Pancreas (tissue), 10 donors: ENCODE data around the gene NSUN2. TPM values are rescaled to one million over a fixed set of nuclear protein-coding genes. Genes with fewer than 3 reads are reported as not detected.
A peak's percentile ranks its signal among the peaks of the same experiment; 100 is the strongest.
"Not testable (repeated sequence)": the region's sequence is repeated elsewhere in the genome, so short reads cannot be mapped to it uniquely, and the experiment has no call there.

Experiments used
- ATAC-seq, 4 donors: fragments of 200-7000 bp; cut with Tn5 transposase; one replicate each; pipeline versions ENCODE4 v1.8.0 to v1.9.1; 2020; ENCODE audit warnings: mild to moderate bottlenecking in 4 of 4, moderate library complexity in 4 of 4
- DNase-seq, 6 donors: peaks; one replicate each; pipeline ENCODE4 v3.0.0-alpha.2; 2020
- FAIRE-seq: peaks from 2 replicates; lab custom pipeline; 2012; peaks lifted over from hg19 to GRCh38; lab: Jason Lieb, UNC
- H3K27ac ChIP-seq, 4 donors: fragments of 200-600 bp; sonication (generic); 1 replicate in 3 of 4; 2 replicates in 1 of 4; pipeline versions ENCODE4 v1.5.0 to v1.8.0; 2020
- H3K27me3 ChIP-seq, 4 donors: fragments of 200-600 bp; one replicate each; pipeline ENCODE4 v1.8.0; 2021
- H3K36me3 ChIP-seq, 3 donors: fragments of 200-600 bp; sonication (generic) in 1 of 3; one replicate each; pipeline versions ENCODE4 v1.5.0 to v1.8.0; 2020 to 2021
- H3K4me1 ChIP-seq, 3 donors: fragments of 200-600 bp; one replicate each; pipeline ENCODE4 v1.8.0; 2021
- H3K4me3 ChIP-seq, 4 donors: fragments of 200-600 bp; sonication (generic) in 2 of 4; one replicate each; pipeline versions ENCODE4 v1.5.0 to v1.8.0; 2020 to 2021
- H3K9me3 ChIP-seq, 4 donors: fragments of 200-600 bp; one replicate each; pipeline ENCODE4 v1.8.0; 2021
- WGBS, 2 donors: extraction: QIAGEN DNeasy Blood & Tissue Kit; methylation state at CpG; one replicate each; pipeline ENCODE4 v1.1.7; 2013; 5-methylcytosine and 5-hydroxymethylcytosine counted together
- intact Hi-C, 3 donors: fragments of 100-400 bp; cut with DNase I; formaldehyde crosslinking; loops; one replicate each; pipeline versions ENCODE4 v1.11.1 to v1.14.2; 2022
- polyA plus RNA-seq, 2 donors: library from polyadenylated mRNA; stranded (reverse); fragments of 200-250 nt; gene quantifications; one replicate each; pipeline ENCODE4 v1.2.3, GENCODE V29; 2013
- total RNA-seq, 6 donors: library from RNA; stranded (reverse); fragmentation: NEBNext Ultra II Directional in 4 of 6; extraction: Animal tissue kit (Norgen Biotek cat#: 25700) in 4 of 6; gene quantifications; one replicate each; pipeline versions ENCODE4 v1.2.1 to v1.2.4, GENCODE V29; 2021 to 2023
- TF ChIP-seq, protein P1 (sequence below), 4 donors: fragments of 200-600 bp; sonication (generic) in 3 of 4; IDR thresholded peaks; one replicate each; pipeline versions ENCODE4 v1.5.0 to v1.8.0; 2021; ENCODE audit warnings: antibody characterized with exemption in 4 of 4
- donor health status: healthy with polysubstance abuse.
- donor health status: DM: no; HTN: no; CAD: no; lungs with moderate emphysema.
- donor health status: DM: no; HTN: no; CAD: no.
- donor health status: control.
- donor health status: control.
- donor health status: Bipolar disorder and iron deficiency.
- donor health status: DM: yes; HTN: yes; CAD: no.
- donor health status: DM: no; HTN: no; CAD: no.
- donor health status: DM: no; HTN: no; CAD: no.
- donor health status: DM: yes; HTN: yes; CAD: no.

The NSUN2 gene
- total and polyA plus RNA-seq, 8 donors: 15.6 to 56.4 (median 20.0) TPM

DNA sequence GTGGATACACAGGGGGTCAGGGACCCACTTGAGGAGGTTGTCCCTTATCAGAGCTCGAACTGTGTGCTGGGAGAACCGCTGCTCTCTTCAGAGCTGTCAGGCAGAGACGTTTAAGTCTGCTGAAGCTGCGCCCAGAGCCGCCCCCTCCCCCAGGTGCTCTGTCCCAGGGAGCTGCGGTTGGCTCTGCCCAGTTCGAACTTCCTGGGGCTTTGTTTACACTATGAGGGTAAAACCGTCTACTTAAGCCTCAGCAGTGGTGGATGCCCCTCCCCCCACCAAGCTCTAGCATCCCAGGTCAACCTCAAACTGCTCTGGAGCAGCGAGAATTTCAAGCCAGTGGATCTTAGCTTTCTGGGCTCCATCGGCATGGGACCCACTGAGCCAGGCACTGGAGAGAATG lies 16.3 kb upstream of the NSUN2 start:
- intact Hi-C loops: no loop called here
- Histone ChIP-seq H3K9me3 (no peaks in the 10 kb centered on the region), H3K27ac (no peak overlapping the region), H3K27me3 (no peaks in the 10 kb centered on the region), H3K4me1 (no peaks in the 10 kb centered on the region), H3K36me3 (no peaks in the 10 kb centered on the region), H3K4me3 (no peak overlapping the region)
- WGBS, 2 donors: 77 to 80% methylated on average over 10 of the region's 10 CpGs
- peak in 1 of 6 donors; percentile 49 for DNase-seq
- ATAC-seq: no peak
- no peak for FAIRE-seq
- TF ChIP-seq, protein P1, sequence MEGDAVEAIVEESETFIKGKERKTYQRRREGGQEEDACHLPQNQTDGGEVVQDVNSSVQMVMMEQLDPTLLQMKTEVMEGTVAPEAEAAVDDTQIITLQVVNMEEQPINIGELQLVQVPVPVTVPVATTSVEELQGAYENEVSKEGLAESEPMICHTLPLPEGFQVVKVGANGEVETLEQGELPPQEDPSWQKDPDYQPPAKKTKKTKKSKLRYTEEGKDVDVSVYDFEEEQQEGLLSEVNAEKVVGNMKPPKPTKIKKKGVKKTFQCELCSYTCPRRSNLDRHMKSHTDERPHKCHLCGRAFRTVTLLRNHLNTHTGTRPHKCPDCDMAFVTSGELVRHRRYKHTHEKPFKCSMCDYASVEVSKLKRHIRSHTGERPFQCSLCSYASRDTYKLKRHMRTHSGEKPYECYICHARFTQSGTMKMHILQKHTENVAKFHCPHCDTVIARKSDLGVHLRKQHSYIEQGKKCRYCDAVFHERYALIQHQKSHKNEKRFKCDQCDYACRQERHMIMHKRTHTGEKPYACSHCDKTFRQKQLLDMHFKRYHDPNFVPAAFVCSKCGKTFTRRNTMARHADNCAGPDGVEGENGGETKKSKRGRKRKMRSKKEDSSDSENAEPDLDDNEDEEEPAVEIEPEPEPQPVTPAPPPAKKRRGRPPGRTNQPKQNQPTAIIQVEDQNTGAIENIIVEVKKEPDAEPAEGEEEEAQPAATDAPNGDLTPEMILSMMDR (IDR thresholded peaks at IDR 0.05): no peak

DNA sequence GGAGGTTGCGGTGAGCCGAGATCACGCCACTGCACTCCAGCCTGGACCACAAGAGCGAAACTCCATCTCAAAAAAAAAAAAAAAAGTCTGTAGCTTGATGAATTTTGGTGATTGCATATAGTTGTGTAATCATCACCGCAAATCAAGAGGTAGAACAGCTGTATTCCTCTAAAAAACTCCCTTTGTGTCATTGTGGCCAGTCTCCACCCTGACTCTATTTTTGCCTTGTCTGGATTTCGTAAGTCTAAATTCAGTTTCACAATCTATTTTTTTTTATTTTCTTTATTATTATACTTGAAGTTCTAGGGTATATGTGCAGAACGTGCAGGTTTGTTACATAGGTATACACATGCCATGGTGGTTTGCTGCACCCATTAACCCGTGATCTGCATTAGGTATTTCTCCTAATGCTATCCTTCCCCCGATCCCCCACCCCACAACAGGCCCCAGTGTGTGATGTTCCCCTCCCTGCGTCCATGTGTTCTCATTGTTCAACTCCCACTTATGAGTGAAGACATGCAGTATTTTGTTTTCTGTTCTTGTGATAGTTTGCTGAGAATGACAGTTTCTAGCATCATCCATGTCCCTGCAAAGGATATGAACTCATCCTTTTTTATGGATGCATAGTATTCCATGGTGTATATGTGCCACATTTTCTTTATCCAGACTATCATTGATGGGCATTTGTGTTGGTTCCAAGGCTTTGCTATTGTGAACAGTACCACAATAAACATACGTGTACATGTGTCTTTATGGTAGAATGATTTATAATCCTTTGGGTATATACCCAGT lies 12.9 kb upstream of the NSUN2 start:
- H3K4me3 ChIP-seq, intact Hi-C loops, FAIRE-seq, DNase-seq, H3K27me3 ChIP-seq, H3K36me3 ChIP-seq, H3K9me3 ChIP-seq, H3K4me1 ChIP-seq, H3K27ac ChIP-seq: not testable (repeated sequence)
- WGBS, 2 donors: 92 to 94% methylated on average over 11 of the region's 11 CpGs
- ATAC-seq: peak in 1 of 4 donors; percentile 17

DNA sequence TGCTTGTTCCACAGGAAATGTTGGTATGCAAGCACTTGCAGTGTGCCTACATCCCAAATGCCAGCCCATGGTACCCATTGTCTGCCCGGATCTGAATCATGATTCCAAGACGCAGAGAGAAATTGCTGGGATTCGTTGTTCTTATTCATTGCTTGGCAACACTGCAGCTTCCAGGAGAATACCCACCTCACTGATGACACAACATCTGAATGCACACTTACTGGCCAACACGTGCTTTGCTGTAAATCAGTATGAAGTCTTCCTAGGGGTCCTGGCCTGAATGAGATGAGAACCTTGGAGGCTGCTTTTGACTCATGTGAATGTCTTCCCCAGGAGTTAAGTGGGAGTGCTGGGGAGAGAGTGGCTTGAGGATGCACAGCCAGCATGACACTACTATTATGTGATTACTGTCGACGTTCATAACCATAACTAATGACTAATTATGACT lies 12.0 kb upstream of the NSUN2 start:
- DNase-seq: no peak
- 85 to 91% methylated on average over 6 of the region's 6 CpGs for whole genome bisulfite sequencing, 2 donors
- no peak for FAIRE-seq
- Histone ChIP-seq H3K27ac (no peak overlapping the region), H3K27me3 (no peaks in the 10 kb centered on the region), H3K4me3 (no peak overlapping the region), H3K4me1 (no peaks in the 10 kb centered on the region), H3K9me3 (no peaks in the 10 kb centered on the region), H3K36me3 (no peaks in the 10 kb centered on the region)
- intact Hi-C loops: no loop called here
- ATAC-seq: peak in 1 of 4 donors; percentile 12
- TF ChIP-seq, protein P1 (IDR thresholded peaks at IDR 0.05): no peak

DNA sequence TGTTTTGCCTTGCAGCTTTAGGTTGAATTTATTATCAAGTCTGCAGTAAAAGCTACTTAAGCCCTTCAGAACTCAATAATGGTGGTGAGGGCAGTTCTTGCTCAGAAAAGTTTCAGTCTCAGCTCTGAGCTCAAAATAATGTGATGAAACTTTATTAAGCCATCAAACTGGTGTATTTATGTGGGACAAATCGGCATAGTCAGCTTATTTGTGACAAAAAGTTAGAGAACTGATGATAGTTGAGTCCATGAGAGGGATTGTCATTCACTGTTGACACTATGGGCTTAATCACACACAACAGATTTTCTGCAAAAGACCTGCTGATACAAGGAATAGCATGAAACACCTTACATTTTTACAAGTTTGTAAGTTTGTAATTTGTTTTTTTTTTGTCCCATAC lies 9.8 kb upstream of the NSUN2 start:
- no peaks in the 10 kb centered on the region for H3K27me3 ChIP-seq
- H3K36me3 ChIP-seq: no peaks in the 10 kb centered on the region
- intact Hi-C loops: no loop called here
- H3K4me3 ChIP-seq: no peak overlapping the region
- H3K4me1 ChIP-seq: no peaks in the 10 kb centered on the region
- 50 to 73% methylated on average over 1 of the region's 1 CpG for WGBS, 2 donors
- DNase-seq (no peak), ATAC-seq (no peak), FAIRE-seq (no peak)
- TF ChIP-seq, protein P1 (IDR thresholded peaks at IDR 0.05): no peak
- H3K9me3 ChIP-seq: no peaks in the 10 kb centered on the region
- H3K27ac ChIP-seq: no peak overlapping the region

DNA sequence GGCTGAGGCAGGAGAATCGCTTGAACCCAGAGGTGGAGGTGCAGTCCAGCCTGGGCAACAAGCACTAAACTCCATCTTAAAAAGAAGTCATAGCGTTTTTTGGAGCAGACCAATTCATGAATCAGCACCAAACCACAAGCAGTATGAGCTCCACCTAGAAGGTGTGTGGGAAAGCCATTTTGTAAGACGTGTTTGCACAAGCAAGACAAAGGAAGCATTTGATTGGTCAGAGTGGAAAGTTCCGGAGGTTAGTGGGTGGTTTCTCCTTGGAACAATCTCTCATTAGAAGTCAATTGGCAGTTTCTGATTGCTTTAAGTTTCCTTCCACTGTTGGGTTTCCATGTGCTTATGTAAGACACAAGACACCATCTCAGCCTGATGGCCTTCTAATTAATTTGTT lies 5.4 kb upstream of the NSUN2 start:
- H3K9me3 ChIP-seq: no peaks in the 10 kb centered on the region
- no peaks in the 10 kb centered on the region for H3K36me3 ChIP-seq
- H3K4me1 ChIP-seq: no peaks in the 10 kb centered on the region
- WGBS, 2 donors: 61 to 80% methylated on average over 4 of the region's 4 CpGs
- no peak for FAIRE-seq
- intact Hi-C loops: loop anchor here in 2 of 3 donors (5.0 to 10.0 kb wide), 4 partner anchors 47 to 1104 kb away; partner anchors contain the start of gene TENT4A (in 1 of the 2)
- H3K27ac ChIP-seq: no peak overlapping the region
- no peaks in the 10 kb centered on the region for H3K27me3 ChIP-seq
- DNase-seq: no peak
- no peak overlapping the region for H3K4me3 ChIP-seq
- ATAC-seq: no peak
- TF ChIP-seq, protein P1 (IDR thresholded peaks at IDR 0.05): no peak
